Spleen (tissue), 7 donors: ENCODE measurements around the gene TMEM40.

Experiments used
- POLR2AphosphoS5 ChIP-seq, 3 donors: sonication (generic); formaldehyde crosslinking; IDR thresholded peaks; one replicate each; pipeline ENCODE4 v1.5.1; 2017; ENCODE audit warnings: antibody characterized with exemption in 3 of 3
- TF ChIP-seq, protein P1 (sequence below), 11 experiments: fragments of 200-600 bp in 7 of 11; fragments of 450-650 bp in 4 of 11; sonication (generic) in 4 of 11; IDR thresholded peaks in 8 of 11; conservative IDR thresholded peaks in 3 of 11; 1 replicate in 7 of 11; 2 replicates in 4 of 11; pipeline versions ENCODE4 v1.4.0 to v1.8.0; 2016 to 2021; ENCODE audit warnings: antibody characterized with exemption in 11 of 11, inconsistent platforms in 4 of 11, mild to moderate bottlenecking in 1 of 11
- donor health status: DM: no; HTN: no; CAD: no; lungs with moderate emphysema.
- donor health status: DM: no; HTN: no; CAD: no.
- donor health status: DM: no; HTN: no; CAD: no.

DNA sequence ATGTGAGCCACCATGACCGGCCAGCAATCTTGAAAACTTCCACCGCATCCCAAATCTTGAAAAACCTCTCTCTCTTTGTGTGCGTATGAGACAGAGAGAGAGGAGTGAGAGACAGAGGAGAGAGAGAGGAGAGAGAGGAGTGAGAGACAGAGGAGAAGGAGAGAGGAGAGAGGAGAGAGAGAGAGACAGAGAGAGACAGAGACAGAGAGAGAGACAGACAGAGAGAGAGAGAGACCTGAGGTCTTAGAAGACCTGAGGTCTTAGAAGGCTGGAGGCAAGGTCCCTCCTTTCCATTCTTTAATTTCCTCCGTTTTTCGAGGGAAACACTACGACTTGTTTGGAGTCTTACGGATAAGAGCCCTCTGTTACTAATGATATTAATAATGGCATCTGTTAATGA, 39.5 kb downstream of the TMEM40 start:
- TF ChIP-seq, protein P1, sequence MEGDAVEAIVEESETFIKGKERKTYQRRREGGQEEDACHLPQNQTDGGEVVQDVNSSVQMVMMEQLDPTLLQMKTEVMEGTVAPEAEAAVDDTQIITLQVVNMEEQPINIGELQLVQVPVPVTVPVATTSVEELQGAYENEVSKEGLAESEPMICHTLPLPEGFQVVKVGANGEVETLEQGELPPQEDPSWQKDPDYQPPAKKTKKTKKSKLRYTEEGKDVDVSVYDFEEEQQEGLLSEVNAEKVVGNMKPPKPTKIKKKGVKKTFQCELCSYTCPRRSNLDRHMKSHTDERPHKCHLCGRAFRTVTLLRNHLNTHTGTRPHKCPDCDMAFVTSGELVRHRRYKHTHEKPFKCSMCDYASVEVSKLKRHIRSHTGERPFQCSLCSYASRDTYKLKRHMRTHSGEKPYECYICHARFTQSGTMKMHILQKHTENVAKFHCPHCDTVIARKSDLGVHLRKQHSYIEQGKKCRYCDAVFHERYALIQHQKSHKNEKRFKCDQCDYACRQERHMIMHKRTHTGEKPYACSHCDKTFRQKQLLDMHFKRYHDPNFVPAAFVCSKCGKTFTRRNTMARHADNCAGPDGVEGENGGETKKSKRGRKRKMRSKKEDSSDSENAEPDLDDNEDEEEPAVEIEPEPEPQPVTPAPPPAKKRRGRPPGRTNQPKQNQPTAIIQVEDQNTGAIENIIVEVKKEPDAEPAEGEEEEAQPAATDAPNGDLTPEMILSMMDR (IDR thresholded peaks at IDR 0.05 in 8 of 11, conservative IDR thresholded peaks at IDR 0.05 in 3 of 11) = no peak
- TF ChIP-seq POLR2AphosphoS5 (IDR thresholded peaks at IDR 0.05) = no peak
